NCI-H82 (cell line): ENCODE measurements around the gene ZFYVE28.
"Not testable (repeated sequence)": the region's sequence is repeated elsewhere in the genome, so short reads cannot be mapped to it uniquely, and the experiment has no call there.

Experiments used
- DNase-seq: peaks from one replicate; lab custom pipeline; 2025; lab: John Stamatoyannopoulos, UW

Gene ZFYVE28

GRCh38 chr4:2248044-2248780, 170.2 kb downstream of the ZFYVE28 start:
- DNase-seq: no peak

- no peak for DNase-seq
Observed at GRCh38 chr4:2247128-2248043, 171.1 kb downstream of the ZFYVE28 start.

- no peak for DNase-seq
Observed at GRCh38 chr4:2246384-2247127, 171.9 kb downstream of the ZFYVE28 start.

GRCh38 chr4:2245787-2246275, 172.6 kb downstream of the ZFYVE28 start:
- no peak for DNase-seq

GRCh38 chr4:2245057-2245786, 173.2 kb downstream of the ZFYVE28 start:
- no peak for DNase-seq

- DNase-seq: peak; percentile 48
Observed at GRCh38 chr4:2243681-2244380, 174.6 kb downstream of the ZFYVE28 start.

- DNase-seq: peak; percentile 96
Observed at GRCh38 chr4:2241410-2242353, 176.8 kb downstream of the ZFYVE28 start, which contains the start of the genes HAUS3 and POLN. TSS of gene HAUS3 (minus strand) at chr4:2242121. CDS start at chr4:2240946, 1,175 bp downstream. TSS of gene POLN (minus strand) at chr4:2242121. CDS start at chr4:2229231, 12,890 bp downstream.

GRCh38 chr4:2241003-2241402, 177.4 kb downstream of the ZFYVE28 start:
- no peak for DNase-seq

- DNase-seq: no peak
Observed at GRCh38 chr4:2236944-2237666, 181.3 kb downstream of the ZFYVE28 start.

- DNase-seq: no peak
Observed at GRCh38 chr4:2231082-2231481, 187.4 kb downstream of the ZFYVE28 start.

GRCh38 chr4:2226261-2226660, 192.2 kb downstream of the ZFYVE28 start:
- no peak for DNase-seq

- DNase-seq: no peak
Observed at GRCh38 chr4:2222838-2223237, 195.6 kb downstream of the ZFYVE28 start.

- not testable (repeated sequence) for DNase-seq
Observed at GRCh38 chr4:2221378-2221777, 197.1 kb downstream of the ZFYVE28 start.

GRCh38 chr4:2220016-2220630, 198.3 kb downstream of the ZFYVE28 start:
- peak; percentile 76 for DNase-seq
